ENCODE measurements around the gene HMGB2.

DNA sequence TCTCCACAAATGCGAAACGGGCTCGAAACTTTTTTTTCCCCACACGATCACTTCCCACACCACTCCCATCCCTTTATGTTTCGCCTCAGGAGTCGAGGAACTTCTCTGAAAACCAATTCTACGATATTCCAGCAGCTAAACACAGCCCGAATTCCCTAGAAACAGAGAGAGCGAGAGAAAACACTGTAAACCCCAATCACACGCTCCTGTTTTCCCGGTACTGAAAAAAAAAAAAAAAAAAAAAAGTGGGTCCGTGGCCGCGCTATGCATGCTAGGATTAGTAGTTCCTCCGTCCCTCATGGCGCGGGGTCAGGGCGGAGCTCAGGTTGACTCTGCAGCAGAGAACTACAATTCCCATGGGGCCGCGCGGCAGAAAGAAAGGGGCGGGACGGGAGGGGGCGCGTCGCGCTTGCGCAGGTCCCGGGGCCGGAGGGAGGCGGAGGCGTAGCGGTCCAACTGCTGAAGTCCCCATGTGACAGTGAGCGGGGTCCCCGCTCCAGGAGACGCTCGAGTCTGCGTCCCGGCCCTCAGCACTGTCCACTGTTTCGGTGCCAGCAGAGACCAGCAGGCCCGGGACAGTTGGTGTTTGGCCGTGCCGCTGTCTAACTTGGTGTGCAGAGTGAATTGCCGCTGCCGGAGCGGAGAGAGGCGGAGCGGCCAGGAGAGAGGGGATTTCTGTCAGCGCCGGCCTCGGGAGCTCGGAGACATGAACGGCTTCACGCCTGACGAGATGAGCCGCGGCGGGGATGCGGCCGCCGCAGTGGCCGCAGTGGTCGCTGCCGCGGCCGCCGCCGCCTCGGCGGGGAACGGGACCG lies 36.5 kb upstream of the HMGB2 start, which contains the start of gene SAP30:
- TF ChIP-seq POLR2A (IDR thresholded peaks at IDR 0.05; ENCODE audit: low read depth, low read length) (peak; percentile 79), SPI1 (IDR thresholded peaks at IDR 0.05; ENCODE audit: low read depth, low read length) (0 out of 2 replicates have a peak, but pooled peaks have one; percentile 12), POLR2AphosphoS5 (IDR thresholded peaks at IDR 0.05; ENCODE audit: low read depth, low read length) (peak; percentile 75)

Data from GM12891 (cell line).